GM23338 (cell line): ENCODE measurements around the gene KCNB1. TPM values are rescaled to one million over a fixed set of nuclear protein-coding genes. Genes with fewer than 3 reads are reported as not detected.
"Not testable (repeated sequence)": the region's sequence is repeated elsewhere in the genome, so short reads cannot be mapped to it uniquely, and the experiment has no call there.

Experiments used
- ATAC-seq: fragments of 200-7000 bp; cut with Tn5 transposase; 3 replicates; pipeline ENCODE4 v1.9.1; 2020
- DNase-seq: peaks from one replicate; pipeline ENCODE4 v3.0.0-alpha.2; 2015; ENCODE audit warnings: low spot score
- H2AFZ ChIP-seq: fragments of 200-600 bp; sonication (generic); 2 replicates; pipeline ENCODE4 v1.8.0; 2016; ENCODE audit warnings: antibody characterized with exemption, mild to moderate bottlenecking, moderate library complexity
- H3F3A ChIP-seq: fragments of 200-600 bp; sonication (generic); replicated peaks from 2 replicates; pipeline ENCODE4 v1.8.0; 2017; ENCODE audit warnings: antibody characterized with exemption, mixed run types, low read depth
- H3K27ac ChIP-seq: fragments of 200-600 bp; sonication (generic); 2 replicates; pipeline ENCODE4 v1.6.1; 2016; ENCODE audit warnings: low read depth
- H3K27me3 ChIP-seq: fragments of 200-600 bp; sonication (generic); 2 replicates; pipeline ENCODE4 v1.8.0; 2016; ENCODE audit warnings: mild to moderate bottlenecking, mixed run types, moderate library complexity; ENCODE audit not compliant: insufficient read depth
- H3K36me3 ChIP-seq: fragments of 200-600 bp; sonication (generic); 2 replicates; pipeline ENCODE4 v1.8.0; 2016; ENCODE audit warnings: mild to moderate bottlenecking; ENCODE audit not compliant: insufficient read depth
- H3K4me1 ChIP-seq: fragments of 200-600 bp; sonication (generic); 2 replicates; pipeline ENCODE4 v1.8.0; 2016; ENCODE audit warnings: mild to moderate bottlenecking, moderate library complexity; ENCODE audit not compliant: insufficient read depth
- H3K4me2 ChIP-seq: fragments of 200-600 bp; sonication (generic); 2 replicates; pipeline ENCODE4 v1.7.1; 2017; ENCODE audit warnings: mixed run types
- H3K4me3 ChIP-seq: fragments of 200-600 bp; sonication (generic); 2 replicates; pipeline ENCODE4 v1.6.1; 2016; ENCODE audit warnings: mixed run types
- H3K79me2 ChIP-seq: fragments of 200-600 bp; sonication (generic); replicated peaks from 2 replicates; pipeline ENCODE4 v1.8.0; 2017; ENCODE audit warnings: mild to moderate bottlenecking; ENCODE audit not compliant: insufficient read depth
- H3K9me2 ChIP-seq: fragments of 200-600 bp; sonication (generic); 2 replicates; pipeline ENCODE4 v1.8.0; 2017; ENCODE audit not compliant: insufficient read depth
- H4K20me1 ChIP-seq: fragments of 200-600 bp; sonication (generic); replicated peaks from 2 replicates; pipeline ENCODE4 v1.8.0; 2017; ENCODE audit warnings: mild to moderate bottlenecking; ENCODE audit not compliant: insufficient read depth
- H3K27ac Mint-ChIP-seq: 2 replicates; pipeline ENCODE4 v1.8.0; 2020; ENCODE audit warnings: inconsistent platforms, mild to moderate bottlenecking, moderate library complexity, mixed read lengths
- H3K27me3 Mint-ChIP-seq: 3 replicates; pipeline ENCODE4 v1.8.0; 2022; ENCODE audit warnings: low read depth, mild to moderate bottlenecking, moderate library complexity, mixed read lengths, inconsistent platforms; ENCODE audit not compliant: insufficient read depth, poor library complexity
- H3K36me3 Mint-ChIP-seq: 3 replicates; pipeline ENCODE4 v1.8.0; 2021; ENCODE audit warnings: low read depth, mild to moderate bottlenecking, inconsistent platforms, moderate library complexity, mixed read lengths
- H3K4me1 Mint-ChIP-seq: 3 replicates; pipeline ENCODE4 v1.8.0; 2020; ENCODE audit warnings: mild to moderate bottlenecking, inconsistent platforms, mixed read lengths
- H3K4me3 Mint-ChIP-seq: 3 replicates; pipeline ENCODE4 v1.8.0; 2021; ENCODE audit warnings: moderate library complexity, mild to moderate bottlenecking, inconsistent platforms, mixed read lengths
- H3K9me3 Mint-ChIP-seq: 3 replicates; pipeline ENCODE4 v1.8.0; 2020; ENCODE audit warnings: moderate library complexity, mild to moderate bottlenecking, inconsistent platforms, mixed read lengths
- CREB1 ChIP-seq: fragments of 250-450 bp; sonication (Bioruptor Pico); IDR thresholded peaks from 2 replicates; pipeline ENCODE4 v1.5.0; 2020; ENCODE audit warnings: low read depth, mild to moderate bottlenecking, moderate library complexity
- ETS1 ChIP-seq: IDR thresholded peaks from 2 replicates; pipeline ENCODE4 v1.6.1; 2016; ENCODE audit warnings: antibody characterized with exemption
- EZH2 ChIP-seq: fragments of 200-600 bp; sonication (generic); IDR thresholded peaks from one replicate; pipeline ENCODE4 v1.8.0; 2017; ENCODE audit warnings: antibody characterized with exemption, mild to moderate bottlenecking, low read depth; ENCODE audit not compliant: unreplicated experiment
- NANOG ChIP-seq: IDR thresholded peaks from 2 replicates; pipeline ENCODE4 v1.6.1; 2016; ENCODE audit warnings: antibody characterized with exemption, borderline replicate concordance
- POLR2AphosphoS5 ChIP-seq: IDR thresholded peaks from 2 replicates; pipeline ENCODE4 v1.6.1; 2016; ENCODE audit warnings: antibody characterized with exemption, low read depth
- REST ChIP-seq: IDR thresholded peaks from one replicate; pipeline ENCODE4 v1.6.1; 2018; ENCODE audit warnings: antibody characterized with exemption; ENCODE audit not compliant: unreplicated experiment
- ZNF114 ChIP-seq: fragments of 250-450 bp; sonication (Bioruptor Pico); IDR thresholded peaks from 2 replicates; pipeline ENCODE4 v1.5.0; 2020; ENCODE audit warnings: mild to moderate bottlenecking, moderate library complexity
- ZNF331 ChIP-seq: fragments of 250-450 bp; sonication (Bioruptor Pico); IDR thresholded peaks from 2 replicates; pipeline ENCODE4 v1.5.0; 2020; ENCODE audit warnings: low read depth, mild to moderate bottlenecking, moderate library complexity
- ZNF462 ChIP-seq: fragments of 250-450 bp; sonication (Bioruptor Pico); IDR thresholded peaks from 2 replicates; pipeline ENCODE4 v1.5.0; 2020; ENCODE audit warnings: mild to moderate bottlenecking, moderate library complexity
- polyA plus RNA-seq: library from polyadenylated mRNA; unstranded; fragments of >200 nt; fragmentation: Nextera tagmentation; extraction: Ambion mirVana; gene quantifications from 2 replicates; pipeline ENCODE4 v1.2.1, GENCODE V29; 2016
- total RNA-seq: library from RNA; depleted of rRNA; stranded (reverse); fragments of >200 nt; shearing (Covaris generic); gene quantifications from 2 replicates; pipeline ENCODE4 v1.2.3, GENCODE V29; 2014
- TF ChIP-seq, protein P1 (sequence below), 2 experiments: fragments of 200-600 bp in 1 of 2; sonication (generic) in 1 of 2; conservative IDR thresholded peaks; 2 replicates each; pipeline versions ENCODE4 v1.5.1 to v1.6.1; 2016 to 2017; ENCODE audit warnings: antibody characterized with exemption in 2 of 2, low read depth in 2 of 2, mild to moderate bottlenecking in 2 of 2, moderate library complexity in 1 of 2

KCNB1 gene
- total and polyA plus RNA-seq, 2 experiments from 2014 or later = 0.28 to 0.29 TPM

DNA sequence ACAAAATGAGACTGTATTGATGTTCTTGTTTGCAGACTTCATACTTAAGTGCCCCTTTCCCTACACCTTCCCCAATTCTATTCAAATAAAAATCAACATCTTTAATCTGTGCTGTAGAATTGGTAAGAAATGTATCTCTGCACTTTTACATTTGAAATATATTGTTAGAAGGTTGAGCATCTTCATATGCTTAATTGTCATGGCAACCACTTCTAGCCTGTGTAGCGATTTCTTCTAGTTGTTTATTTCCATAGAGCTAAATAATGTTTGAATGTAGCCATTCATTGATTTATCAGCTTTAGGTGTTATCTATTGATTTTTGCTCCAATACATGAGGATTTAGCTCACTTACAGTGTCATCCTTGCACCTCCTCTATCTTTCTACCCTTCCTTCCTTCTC, 166.9 kb downstream of the KCNB1 start:
- Histone ChIP-seq H3K27me3 (peaks cover 54% of the 10 kb centered on the region), H3K27ac (no peak overlapping the region), H3F3A (no peaks in the 10 kb centered on the region), H3K4me1 (peaks cover 10% of the 10 kb centered on the region; the same call in 1 of the 2 replicates), H3K79me2 (no peaks in the 10 kb centered on the region), H3K9me2 (peaks cover 5% of the 10 kb centered on the region; the same call in 1 of the 2 replicates), H3K4me2 (no peak overlapping the region), H3K36me3 (no peaks in the 10 kb centered on the region; the same call in 1 of the 2 replicates), H4K20me1 (no peaks in the 10 kb centered on the region; the same call in 1 of the 2 replicates), H3K4me3 (no peak overlapping the region), H2AFZ (no peak overlapping the region)
- H3K9me3 Mint-ChIP-seq = peaks cover 2% of the 10 kb centered on the region; the same call in 1 of the 3 replicates
- H3K36me3 Mint-ChIP-seq = no peaks in the 10 kb centered on the region; the same call in 2 of the 3 replicates
- H3K27me3 Mint-ChIP-seq = peaks cover 45% of the 10 kb centered on the region
- no peak overlapping the region for H3K27ac Mint-ChIP-seq
- ATAC-seq (no peak), DNase-seq (no peak)
- peaks cover 9% of the 10 kb centered on the region for H3K4me1 Mint-ChIP-seq
- no peak for TF ChIP-seq EZH2
- no peak for TF ChIP-seq CREB1 (CRISPR knock-in tag)
- no peak for TF ChIP-seq NANOG
- no peak for TF ChIP-seq ZNF462 (CRISPR knock-in tag)
- TF ChIP-seq ZNF331 (CRISPR knock-in tag) = no peak
- TF ChIP-seq ZNF114 = no peak
- no peak for TF ChIP-seq REST
- TF ChIP-seq ETS1 = no peak
- TF ChIP-seq, protein P1, sequence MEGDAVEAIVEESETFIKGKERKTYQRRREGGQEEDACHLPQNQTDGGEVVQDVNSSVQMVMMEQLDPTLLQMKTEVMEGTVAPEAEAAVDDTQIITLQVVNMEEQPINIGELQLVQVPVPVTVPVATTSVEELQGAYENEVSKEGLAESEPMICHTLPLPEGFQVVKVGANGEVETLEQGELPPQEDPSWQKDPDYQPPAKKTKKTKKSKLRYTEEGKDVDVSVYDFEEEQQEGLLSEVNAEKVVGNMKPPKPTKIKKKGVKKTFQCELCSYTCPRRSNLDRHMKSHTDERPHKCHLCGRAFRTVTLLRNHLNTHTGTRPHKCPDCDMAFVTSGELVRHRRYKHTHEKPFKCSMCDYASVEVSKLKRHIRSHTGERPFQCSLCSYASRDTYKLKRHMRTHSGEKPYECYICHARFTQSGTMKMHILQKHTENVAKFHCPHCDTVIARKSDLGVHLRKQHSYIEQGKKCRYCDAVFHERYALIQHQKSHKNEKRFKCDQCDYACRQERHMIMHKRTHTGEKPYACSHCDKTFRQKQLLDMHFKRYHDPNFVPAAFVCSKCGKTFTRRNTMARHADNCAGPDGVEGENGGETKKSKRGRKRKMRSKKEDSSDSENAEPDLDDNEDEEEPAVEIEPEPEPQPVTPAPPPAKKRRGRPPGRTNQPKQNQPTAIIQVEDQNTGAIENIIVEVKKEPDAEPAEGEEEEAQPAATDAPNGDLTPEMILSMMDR (conservative IDR thresholded peaks at IDR 0.05; ENCODE audit: low read depth in 2 of 2) = no peak
- no peak for TF ChIP-seq POLR2AphosphoS5
- H3K4me3 Mint-ChIP-seq = no peak overlapping the region

GRCh38 chr20:49314052-49314451, 168.4 kb downstream of the KCNB1 start:
- not testable (repeated sequence) for H3K4me3 ChIP-seq, H2AFZ ChIP-seq, H3K79me2 ChIP-seq, ATAC-seq, H3K4me1 Mint-ChIP-seq, H4K20me1 ChIP-seq, H3K4me2 ChIP-seq, H3K4me3 Mint-ChIP-seq, DNase-seq, H3K4me1 ChIP-seq, H3F3A ChIP-seq, H3K9me3 Mint-ChIP-seq, H3K9me2 ChIP-seq, H3K27ac ChIP-seq, H3K27ac Mint-ChIP-seq, H3K36me3 Mint-ChIP-seq, H3K36me3 ChIP-seq
- H3K27me3 Mint-ChIP-seq = peaks cover 33% of the 10 kb centered on the region
- H3K27me3 ChIP-seq = peaks cover 43% of the 10 kb centered on the region
